ENCODE data around the gene PPP1CA. TPM values are rescaled to one million over a fixed set of nuclear protein-coding genes. Genes with fewer than 3 reads are reported as not detected.

The PPP1CA gene
- polyA plus RNA-seq, 5 donors: 99.0 to 167 (median 115) TPM

- DNase-seq: no peak
These were observed 47.3 kb downstream of the PPP1CA start for GRCh38 chr11:67354075-67355022.

GRCh38 chr11:67353317-67354074 is 48.2 kb downstream of the PPP1CA start, which contains the start of gene POLD4:
POLD4 (minus strand) TSS chr11:67353546; CDS start chr11:67353399, 147 bp downstream.
- DNase-seq: peak; percentile 94 to 95

GRCh38 chr11:67352546-67353316 is 48.9 kb downstream of the PPP1CA start:
- no peak for DNase-seq

- peak in 1 of 2 donors; percentile 79 for DNase-seq
These were observed 50.2 kb downstream of the PPP1CA start for GRCh38 chr11:67351275-67352005.

GRCh38 chr11:67349928-67350465 is 51.7 kb downstream of the PPP1CA start:
- DNase-seq: no peak

- DNase-seq: no peak
These were observed 52.2 kb downstream of the PPP1CA start for GRCh38 chr11:67349457-67349856.

GRCh38 chr11:67349036-67349435 is 52.6 kb downstream of the PPP1CA start:
- DNase-seq: no peak

Other genes starting within 250 kb of the PPP1CA start
- gene GRK2, start 135.4 kb downstream of the PPP1CA start, polyA plus RNA-seq (ENCODE audit: insufficient read depth in 1 of 5, insufficient read length in 5 of 5, low replicate concordance in 1 of 5): 10 to 100 TPM; 43.6 to 75.6 (median 57.5) TPM
- gene ANKRD13D, start 112.6 kb downstream of the PPP1CA start, polyA plus RNA-seq (ENCODE audit: insufficient read depth in 1 of 5, insufficient read length in 5 of 5, low replicate concordance in 1 of 5): 10 to 100 TPM; 33.2 to 53.5 (median 47.0) TPM
- gene SSH3, start 98.3 kb downstream of the PPP1CA start, polyA plus RNA-seq (ENCODE audit: insufficient read depth in 1 of 5, insufficient read length in 5 of 5, low replicate concordance in 1 of 5): 10 to 100 TPM; 21.8 to 37.6 (median 30.3) TPM
- 10 to 100 TPM; 21.3 to 40.2 (median 35.8) TPM for gene POLD4, start 48.3 kb downstream of the PPP1CA start, polyA plus RNA-seq (ENCODE audit: insufficient read depth in 1 of 5, insufficient read length in 5 of 5, low replicate concordance in 1 of 5)
- gene CLCF1, start 28.3 kb downstream of the PPP1CA start, polyA plus RNA-seq (ENCODE audit: insufficient read depth in 1 of 5, insufficient read length in 5 of 5, low replicate concordance in 1 of 5): 10 to 100 TPM; 11.1 to 14.7 (median 13.7) TPM
- 10 to 100 TPM; 18.4 to 30.8 (median 24.2) TPM for gene RAD9A, start 9.9 kb downstream of the PPP1CA start, polyA plus RNA-seq (ENCODE audit: insufficient read depth in 1 of 5, insufficient read length in 5 of 5, low replicate concordance in 1 of 5)
- 1 to 10 TPM; 3.9 to 6.2 (median 4.7) TPM for gene TBC1D10C, start 2.2 kb upstream of the PPP1CA start, polyA plus RNA-seq (ENCODE audit: insufficient read depth in 1 of 5, insufficient read length in 5 of 5, low replicate concordance in 1 of 5)
- gene CARNS1, start 13.8 kb upstream of the PPP1CA start, polyA plus RNA-seq (ENCODE audit: insufficient read depth in 1 of 5, insufficient read length in 5 of 5, low replicate concordance in 1 of 5): 1 to 10 TPM; 2.6 to 5.3 (median 4.5) TPM
- 10 to 100 TPM; 34.2 to 45.2 (median 40.7) TPM for gene RPS6KB2, start 26.6 kb upstream of the PPP1CA start, polyA plus RNA-seq (ENCODE audit: insufficient read depth in 1 of 5, insufficient read length in 5 of 5, low replicate concordance in 1 of 5)
- gene PTPRCAP, start 35.8 kb upstream of the PPP1CA start, polyA plus RNA-seq (ENCODE audit: insufficient read depth in 1 of 5, insufficient read length in 5 of 5, low replicate concordance in 1 of 5): 1 to 10 TPM; 1.3 to 3.3 (median 1.8) TPM
- 10 to 100 TPM; 39.8 to 75.4 (median 45.9) TPM for gene CORO1B, start 41.6 kb upstream of the PPP1CA start, polyA plus RNA-seq (ENCODE audit: insufficient read depth in 1 of 5, insufficient read length in 5 of 5, low replicate concordance in 1 of 5)
- not detected for gene GPR152, start 50.9 kb upstream of the PPP1CA start, polyA plus RNA-seq (ENCODE audit: insufficient read depth in 1 of 5, insufficient read length in 5 of 5, low replicate concordance in 1 of 5)
- gene CABP4, start 53.5 kb upstream of the PPP1CA start, polyA plus RNA-seq (ENCODE audit: insufficient read depth in 1 of 5, insufficient read length in 5 of 5, low replicate concordance in 1 of 5): 1 to 10 TPM; 1.9 to 2.5 (median 2.2) TPM
- gene TMEM134, start 67.4 kb upstream of the PPP1CA start, polyA plus RNA-seq (ENCODE audit: insufficient read depth in 1 of 5, insufficient read length in 5 of 5, low replicate concordance in 1 of 5): 10 to 100 TPM; 34.8 to 67.1 (median 47.5) TPM
- 10 to 100 TPM; 45.4 to 67.7 (median 60.0) TPM for gene AIP, start 81.2 kb upstream of the PPP1CA start, polyA plus RNA-seq (ENCODE audit: insufficient read depth in 1 of 5, insufficient read length in 5 of 5, low replicate concordance in 1 of 5)
- gene PITPNM1, start 103.5 kb upstream of the PPP1CA start, polyA plus RNA-seq (ENCODE audit: insufficient read depth in 1 of 5, insufficient read length in 5 of 5, low replicate concordance in 1 of 5): 10 to 100 TPM; 16.3 to 33.3 (median 19.5) TPM
- 10 to 100 TPM; 23.4 to 48.9 (median 29.2) TPM for gene CDK2AP2, start 106.3 kb upstream of the PPP1CA start, polyA plus RNA-seq (ENCODE audit: insufficient read depth in 1 of 5, insufficient read length in 5 of 5, low replicate concordance in 1 of 5)
- gene CABP2, start 121.6 kb upstream of the PPP1CA start, polyA plus RNA-seq (ENCODE audit: insufficient read depth in 1 of 5, insufficient read length in 5 of 5, low replicate concordance in 1 of 5): not detected
- gene GSTP1, start 182.0 kb upstream of the PPP1CA start, polyA plus RNA-seq (ENCODE audit: insufficient read depth in 1 of 5, insufficient read length in 5 of 5, low replicate concordance in 1 of 5): 1,000 to 10,000 TPM in 1 of 5 donors, 100 to 1,000 TPM in 4; 653 to 1,043 (median 745) TPM
- 100 to 1,000 TPM; 140 to 210 (median 174) TPM for gene NDUFV1, start 205.1 kb upstream of the PPP1CA start, polyA plus RNA-seq (ENCODE audit: insufficient read depth in 1 of 5, insufficient read length in 5 of 5, low replicate concordance in 1 of 5)
- 1 to 10 TPM; 3.1 to 8.1 (median 3.4) TPM for gene NUDT8, start 228.1 kb upstream of the PPP1CA start, polyA plus RNA-seq (ENCODE audit: insufficient read depth in 1 of 5, insufficient read length in 5 of 5, low replicate concordance in 1 of 5)
- under 1 TPM in 1 of 5 donors, not detected in 4; 0.12 TPM for gene TBX10, start 237.9 kb upstream of the PPP1CA start, polyA plus RNA-seq (ENCODE audit: insufficient read depth in 1 of 5, insufficient read length in 5 of 5, low replicate concordance in 1 of 5)
- gene ACY3, start 248.9 kb upstream of the PPP1CA start, polyA plus RNA-seq (ENCODE audit: insufficient read depth in 1 of 5, insufficient read length in 5 of 5, low replicate concordance in 1 of 5): 1 to 10 TPM in 1 of 5 donors, under 1 TPM in 4; 0.26 to 1.1 (median 0.47) TPM

Measured in right lung (tissue), 5 donors.